Measurements from ENCODE around the gene KLF4. TPM values are rescaled to one million over a fixed set of nuclear protein-coding genes. Genes with fewer than 3 reads are reported as not detected.

KLF4 gene
- total RNA-seq, 1 donor from 2014 or later = 59.0 TPM

GRCh38 chr9:107455425-107456135, 34.0 kb downstream of the KLF4 start:
- no peak for DNase-seq (ENCODE audit: low spot score)

DNA sequence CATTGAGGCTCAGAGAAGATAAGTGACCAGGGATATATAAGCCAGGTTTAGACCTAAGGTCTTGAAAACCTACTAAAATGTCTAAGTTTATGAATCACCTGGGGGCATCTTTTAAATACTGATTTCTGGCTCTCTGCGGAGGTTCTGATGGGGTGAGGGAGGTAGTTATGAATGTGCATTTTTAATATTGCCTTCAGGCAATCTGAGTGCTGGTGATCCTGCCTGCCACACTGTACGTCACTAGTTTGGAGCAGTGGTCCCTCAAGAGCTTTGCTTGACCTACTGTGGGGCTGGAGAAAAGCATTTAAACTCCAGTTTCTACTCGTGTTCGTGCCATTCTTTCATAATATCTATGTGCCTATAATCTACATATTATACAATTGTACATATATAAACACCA, 36.1 kb downstream of the KLF4 start:
- DNase-seq (ENCODE audit: low spot score) = no peak

- no peak for DNase-seq (ENCODE audit: low spot score)
Measured at GRCh38 chr9:107447834-107448233, 41.7 kb downstream of the KLF4 start.

DNA sequence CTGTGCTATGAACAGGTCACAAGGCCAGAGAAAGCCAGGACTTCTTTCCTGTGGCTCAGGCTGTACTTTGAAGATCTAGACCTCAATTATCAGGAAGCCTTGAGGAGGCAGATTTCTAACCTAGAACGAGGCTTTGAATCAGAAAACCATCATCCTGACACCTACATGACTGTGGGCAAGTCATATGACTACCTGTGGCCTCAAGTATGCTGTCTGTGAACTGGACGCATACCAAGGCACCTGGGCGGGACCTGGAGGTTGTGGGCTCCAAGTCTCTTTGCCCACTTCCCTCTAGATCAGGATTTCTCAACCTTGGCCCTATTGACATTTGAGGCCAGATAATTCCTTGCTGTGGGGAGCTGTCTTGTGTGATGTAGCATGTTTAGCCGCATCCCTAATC, 42.5 kb downstream of the KLF4 start:
- DNase-seq (ENCODE audit: low spot score) = no peak

- no peak for DNase-seq (ENCODE audit: low spot score)
Measured at GRCh38 chr9:107446491-107446890, 43.1 kb downstream of the KLF4 start.

DNA sequence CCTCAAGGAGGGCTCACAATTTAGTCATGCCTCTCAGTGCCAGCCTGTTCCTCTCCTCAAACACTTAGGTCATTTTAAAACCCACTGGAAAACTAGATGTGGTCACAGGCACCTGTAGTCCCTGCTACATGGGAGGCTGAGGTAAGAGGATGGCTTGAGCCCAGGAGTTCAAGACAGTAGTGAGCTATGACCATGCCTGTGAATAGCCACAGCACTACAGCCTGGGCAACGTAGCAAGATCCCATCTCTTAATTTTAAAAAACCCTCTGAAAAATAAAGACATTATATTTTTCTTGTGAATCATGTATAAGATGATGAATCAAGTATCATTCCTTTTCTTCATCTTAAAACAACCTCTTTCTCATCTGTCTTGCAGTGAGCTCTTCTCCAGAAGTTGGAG, 45.8 kb downstream of the KLF4 start:
- no peak for DNase-seq (ENCODE audit: low spot score)

DNA sequence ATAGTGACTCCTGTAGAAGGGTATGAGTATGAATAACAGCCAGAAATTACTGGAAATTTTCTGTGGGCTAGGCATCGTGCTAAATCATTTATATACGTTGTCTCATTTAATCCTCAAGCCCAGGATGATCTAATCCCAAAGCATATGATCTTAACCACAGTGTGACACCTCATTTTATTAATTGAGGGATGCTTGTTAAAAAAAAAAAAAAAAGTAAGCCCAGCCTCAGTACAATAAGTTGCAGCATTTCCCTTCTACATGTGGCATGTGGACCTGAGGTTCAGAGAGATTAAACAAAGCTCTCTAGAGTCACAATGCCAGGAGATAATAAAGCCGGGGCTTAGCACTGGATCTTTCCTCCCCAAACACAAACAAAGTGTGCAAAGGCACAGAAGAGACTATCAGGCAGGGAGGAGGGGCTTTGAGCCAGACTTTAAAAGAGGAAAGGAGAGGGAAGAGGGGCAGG, 49.5 kb downstream of the KLF4 start:
- peak; percentile 70 for DNase-seq (ENCODE audit: low spot score)

DNA sequence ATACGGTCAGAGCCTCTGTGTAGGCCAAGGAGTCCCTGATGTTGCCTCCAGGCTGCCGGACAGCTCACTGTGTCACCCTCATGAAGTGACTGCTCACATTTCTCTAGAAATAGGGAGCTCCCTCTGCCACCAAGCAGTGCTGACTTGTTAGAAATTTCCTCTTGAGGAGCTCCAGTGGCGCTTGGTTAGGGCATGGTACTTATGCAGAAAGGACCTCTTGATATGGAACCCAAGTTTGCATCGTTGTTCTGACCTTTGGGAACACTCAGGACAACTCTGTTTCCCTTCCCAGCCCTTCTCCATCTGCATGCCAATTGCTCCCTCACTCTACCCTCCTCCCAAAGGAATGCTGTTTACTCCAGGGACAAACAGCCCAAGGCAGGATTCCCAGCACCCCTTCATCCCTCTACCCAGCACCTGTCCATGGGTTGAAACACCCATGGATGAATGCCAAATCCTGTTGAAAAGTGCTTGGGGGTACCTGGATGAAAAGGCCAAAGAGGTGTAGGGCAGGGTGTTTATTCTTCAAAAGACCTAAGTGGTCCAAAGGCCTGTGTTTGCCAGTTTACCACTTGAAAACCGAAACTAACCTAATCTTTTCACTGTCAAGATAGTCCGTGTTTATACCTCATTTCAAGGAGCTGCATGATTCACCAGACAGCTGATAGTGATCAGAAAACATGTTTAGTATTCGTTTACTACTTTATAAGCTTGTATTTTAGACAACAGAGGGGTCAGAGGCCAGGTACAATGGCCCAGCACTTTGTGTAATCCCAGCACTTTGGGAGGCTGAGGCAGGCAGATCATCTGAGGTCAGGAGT, 51.1 kb downstream of the KLF4 start:
- DNase-seq (ENCODE audit: low spot score) = no peak

GRCh38 chr9:107437716-107438115, 51.9 kb downstream of the KLF4 start:
- no peak for DNase-seq (ENCODE audit: low spot score)

DNA sequence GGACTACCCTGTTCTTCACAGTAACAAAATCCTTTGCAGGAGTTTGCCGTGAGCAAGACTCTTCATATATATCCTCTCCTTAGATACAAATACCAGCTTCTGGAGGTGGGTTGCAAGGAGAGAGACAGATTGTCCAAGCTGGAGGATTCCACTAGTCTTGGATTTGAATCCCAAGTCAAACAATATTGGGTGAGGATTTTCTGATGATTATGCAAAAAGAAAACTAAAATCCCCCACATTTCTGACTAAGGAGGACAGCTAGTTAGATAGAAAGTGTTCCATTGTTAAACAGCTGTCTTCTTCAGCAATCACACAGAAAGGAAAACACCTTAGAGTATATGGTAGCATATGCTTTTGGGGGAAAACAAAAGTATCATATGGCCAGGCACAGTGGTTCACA, 54.2 kb downstream of the KLF4 start:
- no peak for DNase-seq (ENCODE audit: low spot score)

Other genes with a start within 250 kb of the KLF4 start
- gene RAD23B, start 206.5 kb downstream of the KLF4 start, total RNA-seq (ENCODE audit: insufficient read depth, low replicate concordance) = 113 TPM